NCI-H2107 treated with DMSO at 0.1 percent for 48 hours (cell line): ENCODE results near the gene CCNJ.
"Not testable (repeated sequence)": the region's sequence is repeated elsewhere in the genome, so short reads cannot be mapped to it uniquely, and the experiment has no call there.

ENCODE experiments used
- DNase-seq: peaks from one replicate; lab custom pipeline; 2025; ENCODE audit not compliant: unreplicated experiment; lab: John Stamatoyannopoulos, UW

CCNJ gene

GRCh38 chr10:96043033-96043892 is at the start of gene CCNJ:
TSS of gene CCNJ (plus strand) at chr10:96043583. CDS start at chr10:96044394, 811 bp downstream.
- no peak for DNase-seq

GRCh38 chr10:95994376-95994775 is 49.0 kb upstream of the CCNJ start:
- not testable (repeated sequence) for DNase-seq

GRCh38 chr10:95998255-95998784 is 45.1 kb upstream of the CCNJ start:
- DNase-seq = no peak

- DNase-seq = no peak
Measured at GRCh38 chr10:96013956-96014355, 29.4 kb upstream of the CCNJ start.

GRCh38 chr10:96014473-96015102 is 28.8 kb upstream of the CCNJ start:
- DNase-seq = no peak

- peak; percentile 23 for DNase-seq
Measured at GRCh38 chr10:96017191-96017687, 26.1 kb upstream of the CCNJ start.

- DNase-seq = no peak
Measured at GRCh38 chr10:96021332-96021731, 22.1 kb upstream of the CCNJ start.

GRCh38 chr10:96022739-96023138 is 20.6 kb upstream of the CCNJ start:
- DNase-seq = no peak

- no peak for DNase-seq
Measured at GRCh38 chr10:96023168-96023567, 20.2 kb upstream of the CCNJ start.

- no peak for DNase-seq
Measured at GRCh38 chr10:96025566-96025965, 17.8 kb upstream of the CCNJ start.

- no peak for DNase-seq
Measured at GRCh38 chr10:96034625-96035024, 8.8 kb upstream of the CCNJ start.

- DNase-seq = peak; percentile 86
Measured at GRCh38 chr10:96038476-96039387, 4.7 kb upstream of the CCNJ start.

GRCh38 chr10:96041146-96041545 is 2.2 kb upstream of the CCNJ start:
- no peak for DNase-seq

GRCh38 chr10:96043893-96044715 is 721 bp downstream of the CCNJ start:
- DNase-seq = no peak

- DNase-seq = no peak
Measured at GRCh38 chr10:96044736-96045135, 1.4 kb downstream of the CCNJ start.

GRCh38 chr10:96046546-96046945 is 3.2 kb downstream of the CCNJ start:
- DNase-seq = no peak

- DNase-seq = no peak
Measured at GRCh38 chr10:96047004-96047649, 3.7 kb downstream of the CCNJ start.

- not testable (repeated sequence) for DNase-seq
Measured at GRCh38 chr10:96047925-96048324, 4.5 kb downstream of the CCNJ start.

GRCh38 chr10:96049340-96049739 is 6.0 kb downstream of the CCNJ start:
- no peak for DNase-seq

- no peak for DNase-seq
Measured at GRCh38 chr10:96053985-96054384, 10.6 kb downstream of the CCNJ start.
